HG02885 (cell line): Measurements from ENCODE around the gene RANBP6.

Experiments
- ATAC-seq: cut with Tn5 transposase; IDR thresholded peaks from one replicate; pipeline ENCODE4 v1.9.1; 2021; ENCODE audit warnings: mild to moderate bottlenecking; ENCODE audit not compliant: unreplicated experiment, poor library complexity

RANBP6 gene

DNA sequence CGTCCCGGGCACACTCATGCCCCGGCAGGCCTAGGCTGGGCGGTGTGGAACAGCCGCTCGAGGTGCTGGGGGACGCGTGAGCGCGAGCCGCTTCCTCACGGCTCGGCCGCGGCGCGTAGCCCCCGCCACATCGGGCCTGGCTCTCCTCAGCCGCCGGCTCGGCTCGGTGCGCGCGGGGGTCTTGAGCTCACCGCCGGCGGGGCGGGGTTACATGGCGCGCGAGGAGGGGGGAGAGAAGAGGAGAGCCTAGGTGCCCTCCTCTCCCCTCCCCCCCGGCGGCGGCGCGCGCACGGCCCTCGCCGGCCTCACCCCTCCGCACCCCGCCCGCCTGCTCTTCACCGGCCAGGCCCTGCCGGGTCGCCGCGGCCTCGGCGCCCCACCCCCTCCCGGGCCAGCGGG, 7.7 kb downstream of the RANBP6 start:
- peak; percentile 51 for ATAC-seq

DNA sequence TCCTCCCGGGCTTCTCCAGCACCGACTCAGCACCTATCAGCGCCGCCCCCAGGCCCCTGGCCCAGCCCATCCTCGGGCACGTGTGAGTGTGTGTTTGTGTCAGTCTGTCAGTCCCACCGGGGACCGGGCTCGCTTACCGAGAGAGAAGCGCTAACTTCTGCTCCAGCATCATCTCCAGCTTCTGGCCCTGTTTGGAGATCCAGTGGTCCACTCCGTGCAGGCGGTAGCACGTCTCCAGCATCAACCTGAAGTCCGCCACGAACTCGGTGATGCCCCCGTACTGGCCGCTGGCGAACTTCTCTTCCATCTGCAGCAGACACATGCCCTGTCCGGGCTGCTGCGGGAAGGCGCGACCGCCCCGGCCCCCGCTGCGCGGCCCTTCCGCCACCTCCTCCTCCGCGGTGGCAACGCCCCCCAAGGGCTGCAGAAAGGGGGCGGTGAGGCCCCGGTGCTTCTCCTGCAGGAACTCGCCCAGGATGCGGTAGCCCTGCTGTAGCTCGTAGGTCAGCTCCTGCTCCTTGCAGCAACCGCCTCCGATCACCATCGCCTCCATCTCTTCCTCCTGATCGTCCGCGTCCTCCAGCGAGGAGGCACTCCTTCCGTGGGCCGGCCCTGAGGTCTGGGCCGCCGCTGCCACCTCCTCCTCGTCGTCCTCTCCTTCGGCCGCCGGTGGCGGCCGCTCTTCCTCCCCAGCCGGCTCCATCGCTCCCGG, 8.2 kb downstream of the RANBP6 start:
- ATAC-seq, result peak; percentile 77

DNA sequence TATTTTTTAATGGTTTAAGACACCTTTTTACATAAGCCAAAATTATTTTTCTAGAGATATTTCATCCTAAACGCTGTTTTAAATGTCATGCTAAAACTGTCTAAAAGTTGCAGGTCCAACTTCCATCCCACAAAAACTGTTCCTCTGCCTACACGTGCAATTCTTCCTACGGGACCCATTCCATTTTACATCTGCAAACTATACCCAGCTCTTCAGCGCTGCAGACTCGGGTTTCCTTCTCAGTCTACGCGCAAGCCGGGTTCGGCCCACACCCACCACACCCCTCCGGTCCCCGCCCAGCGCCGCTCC, 8.7 kb downstream of the RANBP6 start:
- ATAC-seq, result no peak

DNA sequence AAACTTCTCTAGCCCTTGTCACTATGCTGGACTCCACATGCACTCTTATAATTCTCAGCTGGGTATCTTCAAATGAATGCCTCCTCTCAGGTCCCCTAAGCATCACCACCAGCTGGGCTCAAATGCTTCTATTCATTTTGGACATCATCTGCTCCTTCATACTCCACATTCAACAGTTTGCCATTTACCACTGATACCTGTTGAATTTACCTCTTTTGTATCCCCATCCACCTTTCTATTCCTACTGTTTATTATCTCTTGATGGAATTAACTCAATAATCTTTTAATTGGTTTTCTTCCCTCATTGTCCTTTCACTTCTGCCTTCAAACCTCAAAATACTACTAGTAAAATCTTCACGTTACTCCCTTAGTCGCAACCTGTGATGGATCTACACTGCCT, 14.5 kb downstream of the RANBP6 start:
- no peak for ATAC-seq

DNA sequence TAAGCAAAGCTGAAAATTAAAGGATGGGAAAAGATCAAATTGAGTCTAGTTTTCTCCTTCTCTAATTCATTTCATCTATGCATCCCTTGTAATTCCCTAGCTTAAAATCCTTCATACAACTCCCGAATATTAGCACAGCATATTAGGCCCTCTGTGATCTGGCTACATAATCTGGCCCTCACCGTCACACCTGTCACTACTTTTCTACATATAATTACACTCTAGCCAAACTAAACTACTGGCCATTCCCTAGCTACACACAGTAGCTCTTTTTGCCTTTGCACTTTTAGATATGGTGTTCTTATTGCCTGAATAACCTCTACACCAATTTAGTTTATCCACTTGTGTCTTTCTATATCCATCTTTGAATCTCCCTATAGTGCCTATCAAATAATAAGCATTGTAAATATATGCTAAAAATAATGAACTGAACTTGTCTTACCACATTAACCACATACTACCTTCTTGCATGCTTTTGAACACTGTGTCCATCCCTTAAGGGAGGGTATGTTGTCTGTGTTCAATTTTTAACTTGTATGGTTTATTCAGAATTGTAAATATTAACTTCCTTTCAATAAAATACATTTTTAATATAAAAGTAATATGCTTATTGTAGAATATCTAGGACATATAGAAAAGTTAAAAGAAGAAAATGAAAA, 15.9 kb downstream of the RANBP6 start:
- ATAC-seq, result no peak

DNA sequence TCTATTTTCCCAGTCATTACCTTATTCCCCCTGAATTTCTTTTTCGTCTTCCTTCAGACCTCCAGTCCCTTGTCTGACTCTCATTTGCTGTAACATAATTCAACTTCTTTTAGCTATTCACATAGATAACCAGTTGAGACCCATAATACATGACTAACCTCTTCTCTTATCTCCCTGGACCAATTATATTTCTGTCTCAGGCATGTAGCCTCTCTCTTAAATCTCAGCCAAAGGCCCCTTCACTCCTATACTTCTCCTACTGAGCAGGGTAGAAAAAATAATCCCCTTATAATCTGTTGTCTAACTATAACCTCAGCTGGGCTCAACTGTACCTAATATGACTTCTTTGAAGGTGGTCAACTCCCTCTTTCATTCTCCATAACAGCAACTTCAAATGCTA, 20.9 kb downstream of the RANBP6 start:
- no peak for ATAC-seq

DNA sequence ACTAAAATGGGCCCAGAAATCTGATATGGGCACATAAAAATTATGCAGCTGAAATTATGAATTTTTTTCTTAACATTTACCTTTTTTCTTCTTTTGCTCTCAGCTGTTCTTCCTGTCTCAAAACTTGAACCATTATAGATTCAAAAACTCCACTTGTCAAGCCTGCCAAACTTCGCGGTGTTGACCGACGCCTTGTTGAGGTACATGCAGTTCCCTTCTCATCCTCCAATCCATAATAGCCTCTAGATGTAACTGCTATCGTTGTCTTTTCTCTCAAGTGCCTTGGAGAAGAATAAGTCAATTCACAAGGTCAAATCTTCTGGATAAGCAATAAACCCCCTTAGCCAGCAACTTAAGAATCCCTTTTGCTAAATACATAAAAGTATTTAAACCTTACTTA, 27.2 kb downstream of the RANBP6 start:
- no peak for ATAC-seq

DNA sequence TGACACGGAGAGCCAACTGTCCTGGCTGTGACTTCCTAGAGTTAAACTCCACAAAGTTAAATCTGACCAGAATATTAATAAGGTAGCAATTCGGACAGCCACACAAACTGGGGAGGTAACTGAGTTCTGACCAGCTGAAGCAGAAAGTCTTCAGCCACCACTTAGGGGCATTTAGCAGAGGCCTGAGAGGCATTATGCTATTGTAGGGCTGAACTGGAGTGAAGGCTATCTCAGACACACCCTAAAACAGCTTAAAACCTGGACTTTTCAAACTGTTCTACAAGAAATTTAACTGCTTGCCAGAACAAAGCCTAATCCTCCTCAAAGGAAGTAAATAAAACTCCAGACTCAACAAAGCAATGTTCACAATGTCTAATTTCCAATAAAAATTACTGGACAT, 32.4 kb downstream of the RANBP6 start:
- no peak for ATAC-seq

DNA sequence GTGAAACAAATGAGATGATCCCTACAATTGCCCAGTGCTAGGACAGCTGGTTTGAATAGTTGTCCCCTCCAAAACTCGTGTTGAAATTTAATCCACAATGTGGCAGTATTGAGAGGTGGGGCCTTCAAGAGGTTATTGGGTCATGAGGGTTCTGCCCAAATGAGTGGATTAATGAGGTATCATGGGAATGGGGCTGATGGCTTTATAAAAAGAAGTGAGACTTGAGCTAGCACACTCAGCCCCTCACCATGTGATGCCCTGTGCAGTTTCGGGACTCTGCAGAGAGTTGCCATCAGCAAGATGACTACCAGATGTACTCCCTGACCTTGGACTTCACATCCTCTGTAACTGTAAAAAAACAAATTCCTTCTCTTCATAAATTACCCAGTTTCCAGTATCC, 33.1 kb downstream of the RANBP6 start:
- ATAC-seq, result no peak

DNA sequence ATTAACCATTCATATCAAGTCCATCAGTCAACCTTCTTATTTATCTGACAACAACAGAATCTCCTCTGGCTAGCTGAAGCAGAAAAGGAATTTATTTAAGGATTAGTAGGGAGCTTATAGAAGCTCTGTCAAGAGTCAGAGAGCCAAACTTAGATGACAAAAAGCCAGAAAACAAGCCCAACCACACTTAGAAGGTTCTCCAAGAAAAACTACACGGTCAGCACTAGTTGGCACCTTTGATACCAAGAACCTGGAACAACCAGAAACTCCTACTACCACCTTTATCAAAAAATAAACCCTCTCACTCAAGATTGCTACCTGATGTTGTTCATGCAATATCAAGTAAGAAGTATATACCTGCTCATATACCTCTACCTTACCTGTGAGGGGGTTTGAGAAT, 36.9 kb downstream of the RANBP6 start:
- no peak for ATAC-seq

DNA sequence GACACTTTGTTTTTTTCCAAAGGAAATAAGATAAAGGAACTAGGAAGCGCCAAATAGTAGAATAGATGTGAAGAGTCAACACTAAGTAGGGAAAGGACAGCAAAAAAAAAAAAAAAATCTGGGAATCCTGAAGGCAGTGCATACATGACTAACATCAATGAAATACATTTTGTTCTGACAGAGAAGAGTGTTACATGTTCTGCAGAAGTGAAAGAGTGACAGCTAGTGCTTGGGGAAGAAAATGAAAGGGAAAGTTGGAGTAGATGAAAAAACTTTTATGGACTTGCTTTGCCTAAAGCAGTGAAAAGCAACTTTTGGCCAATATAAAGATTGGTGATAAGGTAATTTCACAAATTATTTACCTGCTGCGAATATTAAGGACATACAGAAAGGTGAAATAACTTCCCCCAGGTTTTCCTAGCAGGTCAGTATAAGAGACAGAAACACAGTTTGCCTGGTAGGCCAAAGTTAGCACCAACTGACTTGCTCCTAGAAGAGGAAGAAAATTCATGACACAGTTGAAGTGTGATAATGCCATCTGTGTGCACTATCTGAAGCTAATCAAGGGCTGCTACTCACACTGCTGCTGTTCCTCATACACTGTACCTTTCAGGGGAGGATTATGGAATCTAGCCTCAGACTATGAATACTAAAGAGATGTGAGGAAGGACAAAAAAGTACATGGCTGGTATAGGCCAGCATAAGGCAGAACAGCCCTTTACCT, 38.6 kb downstream of the RANBP6 start:
- ATAC-seq, result peak; percentile 68

DNA sequence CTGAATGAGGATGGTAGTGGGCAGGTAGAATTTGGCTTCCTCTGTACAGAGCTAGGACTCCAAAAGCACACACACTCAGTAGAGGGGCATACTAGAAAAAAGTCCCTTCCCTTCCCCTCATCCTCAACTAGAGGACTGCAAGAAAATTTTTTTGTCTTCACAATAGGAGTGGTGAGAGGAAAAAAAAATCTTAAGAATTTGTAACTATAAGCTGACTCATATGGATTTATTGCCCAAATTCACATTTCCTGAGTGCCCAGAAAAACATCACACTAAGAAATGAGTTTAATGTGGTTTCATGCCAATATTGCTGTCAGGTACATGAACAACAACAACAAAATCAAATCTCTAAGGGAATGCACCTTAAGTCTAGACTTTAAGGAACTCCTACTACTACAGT, 43.7 kb downstream of the RANBP6 start:
- no peak for ATAC-seq
